ENCODE data around the gene TMEM267.
"Not testable (repeated sequence)": the region's sequence is repeated elsewhere in the genome, so short reads cannot be mapped to it uniquely, and the experiment has no call there.

- not testable (repeated sequence) for TF ChIP-seq CTCF (conservative IDR thresholded peaks at IDR 0.05; ENCODE audit: low read depth in 2 of 2); POLR2AphosphoS5 (IDR thresholded peaks at IDR 0.05; ENCODE audit: low read depth); CREB1 (CRISPR knock-in tag; IDR thresholded peaks at IDR 0.05; ENCODE audit: low read depth); ZNF114 (CRISPR knock-in tag; IDR thresholded peaks at IDR 0.05); EZH2 (IDR thresholded peaks at IDR 0.05; ENCODE audit: low read depth, unreplicated experiment); ZNF331 (CRISPR knock-in tag; IDR thresholded peaks at IDR 0.05; ENCODE audit: low read depth); REST (IDR thresholded peaks at IDR 0.05; ENCODE audit: unreplicated experiment); EZH2phosphoT487 (IDR thresholded peaks at IDR 0.05; ENCODE audit: unreplicated experiment); JUNB (IDR thresholded peaks at IDR 0.05; ENCODE audit: unreplicated experiment); STAT1 (IDR thresholded peaks at IDR 0.05; ENCODE audit: unreplicated experiment); ZNF462 (CRISPR knock-in tag; IDR thresholded peaks at IDR 0.05)
- TF ChIP-seq, protein P1, sequence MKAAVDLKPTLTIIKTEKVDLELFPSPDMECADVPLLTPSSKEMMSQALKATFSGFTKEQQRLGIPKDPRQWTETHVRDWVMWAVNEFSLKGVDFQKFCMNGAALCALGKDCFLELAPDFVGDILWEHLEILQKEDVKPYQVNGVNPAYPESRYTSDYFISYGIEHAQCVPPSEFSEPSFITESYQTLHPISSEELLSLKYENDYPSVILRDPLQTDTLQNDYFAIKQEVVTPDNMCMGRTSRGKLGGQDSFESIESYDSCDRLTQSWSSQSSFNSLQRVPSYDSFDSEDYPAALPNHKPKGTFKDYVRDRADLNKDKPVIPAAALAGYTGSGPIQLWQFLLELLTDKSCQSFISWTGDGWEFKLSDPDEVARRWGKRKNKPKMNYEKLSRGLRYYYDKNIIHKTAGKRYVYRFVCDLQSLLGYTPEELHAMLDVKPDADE (IDR thresholded peaks at IDR 0.05), result not testable (repeated sequence)
Observed at GRCh38 chr5:43402524-43403066, 81.1 kb downstream of the TMEM267 start.
